Urinary bladder (tissue), 4 donors: ENCODE results near the gene EFNA2. TPM values are rescaled to one million over a fixed set of nuclear protein-coding genes. Genes with fewer than 3 reads are reported as not detected.

Source experiments
- DNase-seq: peaks from one replicate; pipeline ENCODE4 v3.0.0-alpha.2; 2015; ENCODE audit errors: extremely low spot score
- H3K27ac ChIP-seq: one replicate; pipeline ENCODE4 v1.5.1; 2013; ENCODE audit warnings: low read depth, mild to moderate bottlenecking, moderate library complexity
- H3K36me3 ChIP-seq: one replicate; pipeline ENCODE4 v1.6.1; 2013; ENCODE audit warnings: mild to moderate bottlenecking, moderate library complexity; ENCODE audit not compliant: insufficient read depth
- H3K4me1 ChIP-seq: one replicate; pipeline ENCODE4 v1.6.1; 2013; ENCODE audit warnings: mild to moderate bottlenecking, moderate library complexity; ENCODE audit not compliant: insufficient read depth
- H3K4me3 ChIP-seq: one replicate; pipeline ENCODE4 v1.5.1; 2013; ENCODE audit warnings: low read depth, low read length
- WGBS: extraction: QIAGEN DNeasy Blood & Tissue Kit; methylation state at CpG from one replicate; pipeline ENCODE4 v1.1.7; 2013; 5-methylcytosine and 5-hydroxymethylcytosine counted together
- polyA plus RNA-seq: library from polyadenylated mRNA; stranded (reverse); fragments of 200-250 nt; gene quantifications from one replicate; pipeline ENCODE4 v1.2.3, GENCODE V29; 2013
- total RNA-seq: library from RNA; depleted of rRNA; stranded (reverse); fragments of >200 nt; gene quantifications from one replicate; pipeline ENCODE4 v1.2.3, GENCODE V29; 2014
- donor health status: healthy with polysubstance abuse.
- donor health status: healthy.

The EFNA2 gene
- total and polyA plus RNA-seq, 2 donors, result 0.09 to 0.32 TPM

DNA sequence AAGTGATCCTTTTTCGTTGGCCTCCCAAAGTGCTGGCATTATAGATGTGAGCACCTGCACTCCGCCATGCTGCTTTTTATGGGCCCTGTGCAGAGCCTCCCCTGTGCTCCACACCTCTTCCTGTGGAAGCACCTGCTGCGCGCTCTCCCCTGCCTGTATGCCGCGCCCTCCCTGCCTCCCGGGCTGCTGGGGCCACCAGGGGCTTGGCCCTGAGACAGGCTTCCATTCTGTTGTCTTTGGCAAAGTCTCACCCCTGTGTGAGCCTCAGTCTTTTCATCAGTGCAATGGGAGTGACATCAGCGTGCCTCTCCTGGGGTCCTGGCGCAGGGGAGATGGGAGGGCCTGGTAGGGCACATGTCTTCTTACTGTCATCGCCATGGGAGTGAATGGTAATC is 9.0 kb upstream of the EFNA2 start:
- H3K4me1 ChIP-seq, result no peaks in the 10 kb centered on the region
- H3K36me3 ChIP-seq, result peaks cover 7% of the 10 kb centered on the region
- H3K27ac ChIP-seq, result no peak overlapping the region
- WGBS, result 70% methylated on average over 10 of the region's 10 CpGs
- no peak for DNase-seq
- no peak overlapping the region for H3K4me3 ChIP-seq

DNA sequence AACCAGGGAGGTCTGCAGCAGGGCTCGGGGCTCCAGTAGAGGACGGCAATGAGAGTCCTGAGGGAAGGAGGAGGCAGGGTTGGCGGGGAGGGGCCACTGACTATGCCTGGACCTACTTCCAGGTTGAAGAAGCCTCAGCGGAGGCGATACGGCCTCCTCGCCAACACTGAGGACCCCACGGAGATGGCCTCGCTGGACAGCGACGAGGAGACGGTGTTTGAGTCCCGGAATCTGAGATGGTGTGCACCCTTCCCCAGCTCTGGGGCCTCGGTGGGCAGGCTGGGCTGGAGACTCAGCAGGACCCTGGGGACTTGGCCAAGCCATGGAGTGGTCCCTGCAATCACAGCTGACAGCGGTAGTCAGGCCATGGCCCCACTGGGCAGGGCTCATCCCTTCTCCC is 8.6 kb upstream of the EFNA2 start:
- WGBS, result 90% methylated on average over 15 of the region's 15 CpGs
- Histone ChIP-seq H3K27ac (no peak overlapping the region), H3K36me3 (peaks cover 7% of the 10 kb centered on the region), H3K4me1 (no peaks in the 10 kb centered on the region), H3K4me3 (no peak overlapping the region)
- DNase-seq, result no peak

DNA sequence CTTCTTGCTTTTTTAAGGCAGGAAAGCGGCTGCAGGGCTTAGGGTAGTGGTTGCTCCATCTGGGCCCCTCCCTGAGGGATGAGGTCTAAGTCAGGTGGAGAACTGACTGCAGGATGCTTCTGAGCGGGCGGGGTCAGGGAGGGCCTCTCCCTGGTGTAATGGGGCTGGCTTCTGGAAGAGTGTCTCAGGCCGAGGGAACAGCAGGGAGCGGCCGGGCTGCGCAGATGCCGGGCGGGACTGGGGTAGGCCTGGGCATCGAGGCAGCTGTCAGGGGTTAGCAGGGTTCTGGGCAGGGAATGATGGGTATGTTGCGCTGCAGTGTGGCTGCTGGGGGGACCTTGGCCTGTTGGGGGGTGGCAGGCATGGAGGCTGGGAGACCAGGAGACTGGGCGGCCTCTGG is 7.6 kb upstream of the EFNA2 start:
- Histone ChIP-seq H3K36me3 (peaks cover 7% of the 10 kb centered on the region), H3K27ac (no peak overlapping the region), H3K4me1 (no peaks in the 10 kb centered on the region), H3K4me3 (no peak overlapping the region)
- DNase-seq, result no peak
- 90% methylated on average over 12 of the region's 12 CpGs for WGBS

DNA sequence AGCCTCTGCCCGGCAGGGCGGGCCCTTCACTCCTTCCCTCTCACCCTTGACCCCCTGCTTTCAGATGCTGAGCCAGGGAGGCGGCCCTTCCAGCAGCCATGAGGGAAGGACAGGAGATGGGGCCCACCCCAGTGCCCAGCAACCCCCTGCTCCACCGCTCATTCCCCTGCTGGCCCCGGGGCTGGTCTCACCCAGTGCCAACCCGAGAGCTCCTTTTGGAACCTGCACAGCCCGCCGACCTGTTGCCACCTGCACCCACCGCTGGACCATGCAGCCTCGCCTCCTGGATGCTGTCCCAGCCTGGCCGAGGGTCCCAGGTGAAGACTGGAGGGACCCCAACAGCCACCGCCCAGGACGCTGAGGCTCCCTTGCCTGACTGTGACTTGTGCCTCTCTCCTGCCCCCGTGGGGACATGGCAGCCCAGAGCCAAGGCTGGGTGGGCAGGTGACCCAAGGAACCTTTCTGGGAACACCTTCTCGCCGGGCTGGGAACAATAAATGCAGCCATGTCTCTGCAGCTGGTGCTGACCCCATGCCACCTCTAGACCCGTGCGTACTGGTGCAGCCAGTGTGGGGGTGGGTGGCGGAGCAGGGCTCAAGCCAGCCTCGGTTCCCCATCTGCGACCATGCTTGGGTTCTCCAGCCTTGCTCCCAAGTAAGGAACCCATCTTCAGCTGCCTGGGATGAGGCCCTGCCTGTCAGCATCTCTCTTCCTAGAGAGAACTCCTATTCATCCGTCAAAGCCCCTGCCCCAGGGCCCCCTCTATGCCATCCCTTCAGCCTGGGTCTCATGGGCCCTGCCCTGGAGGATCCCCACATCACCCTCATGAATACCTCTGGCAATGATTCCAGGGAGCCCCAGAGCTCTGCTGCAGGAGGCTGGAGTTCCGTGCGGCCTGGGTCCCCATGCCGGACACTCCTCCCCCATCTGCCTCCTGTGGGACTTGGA is 6.7 kb upstream of the EFNA2 start:
- Histone ChIP-seq H3K27ac (no peak overlapping the region), H3K36me3 (peaks cover 4% of the 10 kb centered on the region), H3K4me3 (no peak overlapping the region), H3K4me1 (no peaks in the 10 kb centered on the region)
- WGBS, result 87% methylated on average over 25 of the region's 25 CpGs
- no peak for DNase-seq

DNA sequence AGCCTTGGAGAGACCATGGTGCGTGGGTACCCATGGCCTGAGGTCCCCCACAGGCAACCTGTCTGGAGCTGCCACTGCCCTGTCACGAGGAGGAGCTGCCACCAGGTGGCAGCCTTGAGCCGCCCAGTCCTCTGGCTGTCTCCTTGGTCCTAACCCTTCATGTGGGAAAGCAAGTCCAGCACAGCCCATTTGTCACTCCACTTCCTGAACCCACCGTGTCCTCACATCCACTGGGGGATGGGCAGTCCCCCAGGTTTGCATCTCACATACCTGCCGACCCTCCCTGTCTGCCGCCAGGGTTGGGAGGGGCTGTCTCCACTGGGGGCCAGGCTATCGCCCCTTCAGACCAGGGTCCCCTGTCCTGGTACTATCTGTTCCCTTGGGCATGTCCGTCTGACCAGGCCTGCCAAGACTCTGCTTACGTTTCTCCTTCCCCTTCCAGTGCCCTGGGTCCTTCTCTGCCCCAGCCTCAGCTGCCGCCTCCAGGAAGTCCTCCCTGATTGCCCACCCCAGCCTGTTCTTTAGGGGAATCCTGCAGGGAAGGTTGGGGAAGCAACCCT is 5.8 kb upstream of the EFNA2 start:
- H3K4me1 ChIP-seq, result no peaks in the 10 kb centered on the region
- H3K27ac ChIP-seq, result no peak overlapping the region
- no peak for DNase-seq
- WGBS, result 33% methylated on average over 10 of the region's 10 CpGs
- H3K36me3 ChIP-seq, result peaks cover 2% of the 10 kb centered on the region
- no peak overlapping the region for H3K4me3 ChIP-seq

DNA sequence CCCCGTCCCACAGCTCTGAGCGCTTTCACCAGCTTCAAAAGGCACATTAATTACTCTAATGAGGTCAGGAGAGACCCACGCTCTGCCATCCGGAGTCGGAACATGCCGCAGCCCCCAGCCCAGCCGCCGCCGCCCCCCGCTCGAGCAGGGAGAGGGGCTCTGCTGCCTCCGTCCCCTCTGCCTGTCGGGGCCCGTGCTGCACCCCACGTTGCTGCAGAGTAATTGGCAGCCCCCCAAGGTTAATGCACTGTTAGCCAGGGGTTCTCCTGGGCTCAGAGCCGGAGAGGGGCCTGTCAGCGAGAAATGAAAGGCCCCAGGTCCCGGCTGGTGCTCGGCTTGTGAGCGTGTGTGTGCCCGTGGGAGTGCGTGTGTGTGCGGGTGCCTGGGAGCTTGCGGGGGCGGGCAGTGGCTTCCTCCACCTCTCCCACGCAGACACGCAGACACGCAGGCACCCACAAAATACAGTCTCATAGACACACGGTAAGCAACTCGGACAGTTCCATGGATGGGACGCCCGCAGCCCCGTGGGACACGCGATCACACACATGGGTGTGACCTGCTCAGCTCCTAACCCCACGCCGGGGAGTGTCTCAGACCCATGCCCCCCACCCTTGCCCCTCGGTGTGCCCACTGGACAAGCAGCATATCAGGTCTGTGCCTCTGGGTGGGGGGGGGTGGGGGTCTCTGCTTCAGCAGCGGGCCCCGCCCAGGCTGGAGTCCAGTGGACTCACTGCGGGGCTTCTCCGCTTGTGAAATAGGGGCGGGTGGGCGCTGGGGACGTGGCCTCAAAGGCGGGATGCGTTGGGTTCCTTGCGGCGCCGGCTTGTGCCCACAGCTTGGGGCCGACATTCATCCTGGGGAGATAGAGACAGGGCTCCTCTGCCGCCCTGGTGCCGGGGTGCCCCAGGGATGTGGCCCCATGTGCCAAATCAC is 4.8 kb upstream of the EFNA2 start:
- DNase-seq, result no peak
- Histone ChIP-seq H3K4me1 (no peaks in the 10 kb centered on the region), H3K36me3 (peaks cover 2% of the 10 kb centered on the region), H3K4me3 (no peak overlapping the region), H3K27ac (no peak overlapping the region)
- WGBS, result 85% methylated on average over 53 of the region's 53 CpGs

DNA sequence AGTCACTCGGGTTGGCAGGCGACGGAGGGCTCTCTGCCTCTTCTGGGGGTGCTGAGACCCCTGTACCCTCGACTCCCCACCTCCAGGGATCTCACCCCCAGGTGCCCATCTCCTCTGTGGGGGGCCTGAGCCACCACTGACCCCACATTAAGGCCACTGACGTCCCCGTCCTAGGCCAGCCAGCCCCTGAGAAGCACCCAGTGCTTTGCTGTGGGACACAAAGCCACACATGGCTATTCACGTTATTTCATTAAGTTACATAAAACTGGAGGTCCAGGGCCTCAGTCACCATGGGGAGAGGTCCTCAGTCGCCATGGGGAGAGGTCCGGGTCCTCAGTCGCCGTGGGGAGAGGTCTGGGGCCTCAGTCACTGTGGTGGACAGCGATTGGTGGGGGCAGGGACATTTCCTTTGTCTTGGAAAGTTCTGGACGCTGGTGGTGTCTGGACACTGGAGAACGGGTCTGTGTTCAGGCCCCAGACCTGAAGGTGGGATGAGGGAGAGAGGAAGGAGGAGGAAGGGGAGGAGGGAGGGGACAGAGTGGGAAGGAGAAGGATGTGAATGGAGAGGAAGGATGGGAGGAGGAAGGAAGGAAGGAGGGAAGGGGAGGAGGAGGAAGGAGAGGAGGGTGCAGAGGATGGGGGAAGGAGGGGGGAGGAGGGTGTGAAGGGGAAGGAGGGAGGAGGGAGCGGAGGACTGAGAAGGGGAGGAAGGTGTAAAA is 3.9 kb upstream of the EFNA2 start:
- peaks cover 2% of the 10 kb centered on the region for H3K36me3 ChIP-seq
- H3K4me3 ChIP-seq, result no peak overlapping the region
- no peak overlapping the region for H3K27ac ChIP-seq
- DNase-seq, result no peak
- WGBS, result 66% methylated on average over 15 of the region's 15 CpGs
- H3K4me1 ChIP-seq, result no peaks in the 10 kb centered on the region

DNA sequence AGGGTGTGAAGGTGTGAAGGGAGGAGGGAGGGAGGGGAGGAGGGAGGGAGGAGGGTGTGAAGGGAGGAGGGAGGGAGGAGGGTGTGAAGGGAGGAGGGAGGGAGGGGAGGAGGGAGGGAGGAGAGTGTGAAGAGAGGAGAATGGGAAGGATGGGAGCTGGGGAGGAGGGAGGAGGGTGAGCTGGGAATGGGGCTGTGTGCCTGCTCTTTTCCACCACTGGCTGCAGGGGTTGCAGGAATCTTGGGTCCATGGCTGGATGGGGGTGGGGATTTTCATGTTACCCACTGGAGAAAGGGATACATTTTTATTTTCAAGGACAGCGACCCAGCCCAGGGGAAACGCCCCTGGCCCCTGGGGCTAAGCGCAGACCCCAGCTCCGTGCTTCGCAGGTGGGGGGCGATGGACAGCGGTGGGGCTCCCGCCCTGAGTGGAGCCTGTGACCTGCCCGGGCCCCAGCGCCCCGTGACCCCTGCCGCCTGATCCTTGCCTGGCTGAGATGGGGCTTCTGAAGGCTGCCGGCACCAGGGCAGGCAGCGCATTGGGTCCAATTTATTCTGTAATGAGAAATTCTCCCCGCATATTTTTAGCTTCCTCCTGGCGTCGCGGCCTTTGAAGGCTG is 3.0 kb upstream of the EFNA2 start:
- WGBS, result 82% methylated on average over 18 of the region's 18 CpGs
- Histone ChIP-seq H3K27ac (no peak overlapping the region), H3K4me3 (no peak overlapping the region), H3K4me1 (no peaks in the 10 kb centered on the region), H3K36me3 (peaks cover 2% of the 10 kb centered on the region)
- no peak for DNase-seq

DNA sequence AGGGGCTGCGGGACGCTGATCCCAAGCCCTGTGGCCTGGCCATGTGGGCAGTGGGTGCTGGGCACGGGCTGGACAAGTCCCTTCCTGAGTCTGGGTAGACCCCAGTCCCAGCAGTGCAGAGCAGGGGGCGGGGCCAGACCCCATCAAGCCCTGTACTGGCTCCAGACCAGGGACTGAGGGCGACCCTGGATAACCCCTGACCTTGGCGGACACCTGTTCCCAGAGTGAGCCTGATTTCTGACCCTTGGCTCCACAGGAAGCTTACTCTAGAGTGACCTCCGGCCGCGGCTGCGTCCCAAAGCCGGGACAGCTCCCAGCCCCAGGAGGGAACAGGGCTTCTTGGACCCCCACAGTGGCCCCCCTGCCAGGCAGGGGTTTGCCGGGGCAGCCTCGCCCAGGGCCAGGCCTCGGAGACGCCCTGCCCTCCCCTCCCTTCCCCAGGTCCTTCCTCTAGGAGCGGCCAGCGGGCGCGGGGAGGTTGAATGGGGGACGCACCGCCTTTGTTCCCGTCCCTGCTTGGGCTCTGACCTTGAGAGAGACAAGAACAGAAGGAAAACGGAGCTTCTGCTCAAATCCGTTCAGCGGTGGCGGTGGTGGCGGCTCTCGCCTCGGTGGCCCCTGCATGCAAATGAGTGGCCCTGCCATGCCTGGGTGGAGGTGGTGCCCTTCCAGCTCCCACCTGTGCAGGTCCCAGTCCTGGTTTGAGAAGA is 2.3 kb upstream of the EFNA2 start:
- no peaks in the 10 kb centered on the region for H3K4me1 ChIP-seq
- 71% methylated on average over 29 of the region's 29 CpGs for WGBS
- peaks cover 2% of the 10 kb centered on the region for H3K36me3 ChIP-seq

DNA sequence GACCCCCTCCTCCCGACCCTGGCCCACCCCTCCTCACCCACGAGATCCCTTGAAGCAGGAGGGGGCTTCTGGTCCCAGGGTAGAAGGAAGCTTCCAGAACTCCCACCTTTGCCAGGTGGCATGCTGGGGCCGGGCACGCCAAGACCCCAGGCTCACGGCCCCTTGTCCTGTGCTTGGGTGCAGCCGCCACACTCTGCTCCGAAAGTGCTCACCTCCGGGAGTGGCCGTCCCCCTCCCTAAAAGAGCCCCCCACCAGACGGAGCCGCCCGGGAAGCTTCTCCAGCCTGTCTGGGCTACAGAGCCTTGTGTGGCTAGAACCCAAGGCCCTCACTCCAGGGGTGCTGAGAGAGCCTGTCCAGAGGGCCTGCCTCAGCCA is 1.8 kb upstream of the EFNA2 start:
- Histone ChIP-seq H3K4me3 (no peak overlapping the region), H3K36me3 (no peaks in the 10 kb centered on the region), H3K27ac (no peak overlapping the region), H3K4me1 (no peaks in the 10 kb centered on the region)
- WGBS, result 76% methylated on average over 12 of the region's 12 CpGs
- DNase-seq, result no peak

More for the DNA sequence above, 2.3 kb upstream of the EFNA2 start:
- Histone ChIP-seq H3K4me3 (no peak overlapping the region), H3K27ac (no peak overlapping the region)
- DNase-seq, result no peak

DNA sequence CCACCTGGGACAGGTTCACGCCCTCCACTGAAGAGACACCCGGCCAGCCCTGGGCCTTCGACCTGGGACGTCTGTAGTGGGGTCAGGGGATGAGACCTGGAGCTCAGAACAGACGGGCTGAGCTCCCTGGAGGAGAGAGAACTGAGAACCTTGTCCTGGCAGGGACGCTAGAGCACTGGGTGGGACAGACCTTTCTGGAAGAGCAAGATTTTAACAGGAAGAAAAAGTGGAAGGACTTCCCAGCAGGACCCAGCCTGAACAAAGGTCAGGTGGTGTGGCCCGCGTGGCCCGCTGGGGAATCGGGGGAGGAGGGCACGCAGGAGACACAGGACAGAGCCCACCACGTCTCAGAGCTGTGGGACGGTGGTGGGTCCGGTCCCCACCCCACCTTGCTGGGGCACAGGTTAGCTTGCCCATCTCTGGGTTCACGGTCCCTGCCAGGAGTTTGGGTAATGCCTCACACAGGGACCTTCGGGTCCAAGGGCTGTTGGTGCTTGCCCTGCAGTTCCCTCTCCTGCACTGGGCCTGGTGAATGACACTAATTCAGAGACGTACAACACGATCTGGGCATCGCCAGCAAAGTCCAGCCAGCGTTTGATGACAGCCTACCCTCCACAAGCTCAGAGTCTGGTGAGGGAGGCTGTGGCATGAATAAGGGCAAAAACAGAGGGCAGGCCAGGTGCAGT is 1.2 kb upstream of the EFNA2 start:
- 72% methylated on average over 20 of the region's 20 CpGs for WGBS
- H3K4me3 ChIP-seq, result no peak overlapping the region
- H3K27ac ChIP-seq, result no peak overlapping the region
- DNase-seq, result no peak
- H3K36me3 ChIP-seq, result no peaks in the 10 kb centered on the region
- no peaks in the 10 kb centered on the region for H3K4me1 ChIP-seq
